A673 (cell line): Measurements from ENCODE around the gene CCDC87. TPM values are rescaled to one million over a fixed set of nuclear protein-coding genes. Genes with fewer than 3 reads are reported as not detected.

ENCODE experiments used
- BruUV-seq: library from RNA; stranded (reverse); fragments of 400-500 nt; replicated peaks from 2 replicates; lab custom pipeline; 2021; lab: Mats Ljungman, UMichigan
- CTCF ChIA-PET: fragments of 300-600 bp; sonication (Branson Sonifier 250); formaldehyde crosslinking; loops from one replicate; lab custom pipeline; 2022; ENCODE audit warnings: antibody characterized with exemption; lab: Charles Lee
- POLR2A ChIA-PET: fragments of 300-600 bp; sonication (Branson Sonifier 250); formaldehyde crosslinking; loops from one replicate; lab custom pipeline; 2022; ENCODE audit warnings: antibody characterized with exemption; ENCODE audit not compliant: low non-redundant PET; lab: Charles Lee
- DNase-seq: peaks from one replicate; pipeline ENCODE4 v3.0.0-alpha.2; 2015; ENCODE audit warnings: low spot score
- H3K27ac ChIP-seq: fragments of 200-600 bp; sonication (generic); 2 replicates; pipeline ENCODE4 v1.5.1; 2016; ENCODE audit warnings: mixed run types, low read depth, mild to moderate bottlenecking, mixed read lengths, antibody characterized with exemption, low read length; ENCODE audit not compliant: poor library complexity, severe bottlenecking
- H3K27me3 ChIP-seq: fragments of 200-600 bp; sonication (generic); replicated peaks from 2 replicates; pipeline ENCODE4 v1.6.1; 2017; ENCODE audit warnings: mixed run types, low read depth, mild to moderate bottlenecking, mixed read lengths, antibody characterized with exemption, low read length; ENCODE audit not compliant: insufficient read depth, poor library complexity
- H3K36me3 ChIP-seq: fragments of 200-600 bp; sonication (generic); 2 replicates; pipeline ENCODE4 v1.6.1; 2016; ENCODE audit warnings: mixed run types, mild to moderate bottlenecking, mixed read lengths, antibody characterized with exemption, low read length; ENCODE audit not compliant: insufficient read depth, poor library complexity, severe bottlenecking
- H3K4me1 ChIP-seq: fragments of 200-600 bp; sonication (generic); 2 replicates; pipeline ENCODE4 v1.6.1; 2017; ENCODE audit warnings: mixed run types, mild to moderate bottlenecking, mixed read lengths, antibody characterized with exemption, low read length; ENCODE audit not compliant: insufficient read depth, poor library complexity, severe bottlenecking
- H3K4me3 ChIP-seq: fragments of 200-600 bp; sonication (generic); 2 replicates; pipeline ENCODE4 v1.5.1; 2016; ENCODE audit warnings: low read depth, mixed run types, mild to moderate bottlenecking, mixed read lengths, low read length; ENCODE audit not compliant: poor library complexity, severe bottlenecking
- H3K9me3 ChIP-seq: fragments of 200-600 bp; sonication (generic); 2 replicates; pipeline ENCODE4 v1.6.1; 2016; ENCODE audit warnings: mixed run types, low read depth, mild to moderate bottlenecking, mixed read lengths, antibody characterized with exemption, low read length; ENCODE audit not compliant: poor library complexity, severe bottlenecking
- CTCF ChIP-seq: fragments of 300-800, 200-600 bp; sonication (generic); conservative IDR thresholded peaks from 2 replicates; pipeline ENCODE4 v1.5.1; 2017; ENCODE audit warnings: low read depth, mild to moderate bottlenecking, antibody characterized with exemption, low read length, moderate library complexity, mixed read lengths
- EZH2 ChIP-seq: fragments of 200-600 bp; sonication (generic); IDR thresholded peaks from 2 replicates; pipeline ENCODE4 v1.6.1; 2017; ENCODE audit warnings: borderline replicate concordance, low read depth, mild to moderate bottlenecking, mixed read lengths, antibody characterized with exemption, low read length; ENCODE audit not compliant: poor library complexity, severe bottlenecking
- intact Hi-C: fragments of 100-400 bp; cut with micrococcal nuclease; formaldehyde crosslinking; loops from one replicate; pipeline ENCODE4 v1.10.0; 2022; ENCODE audit not compliant: unreplicated experiment
- total RNA-seq: library from RNA; stranded (reverse); gene quantifications from 2 replicates; pipeline ENCODE4 v1.2.3, GENCODE V29; 2021

The CCDC87 gene
- total RNA-seq, 1 experiment from 2014 or later = 0.90 TPM

GRCh38 chr11:66636411-66636810, 43.5 kb upstream of the CCDC87 start:
- peaks cover 56% of the 10 kb centered on the region for H3K36me3 ChIP-seq
- intact Hi-C loops = no loop called here
- no peak for DNase-seq
- POLR2A ChIA-PET = interaction anchor here (0.6 kb wide), 1 partner anchor 39 kb away, joined by 3 read pairs; no protein-coding TSS in a partner anchor
- H3K4me1 ChIP-seq = peaks cover 24% of the 10 kb centered on the region
- BruUV-seq = no TSS peak
- no peaks in the 10 kb centered on the region for H3K27me3 ChIP-seq
- H3K9me3 ChIP-seq = no peaks in the 10 kb centered on the region
- CTCF ChIA-PET = no interaction called here
- peak overlapping the region; percentile 38 for H3K27ac ChIP-seq
- no peak for TF ChIP-seq CTCF
- no peak for TF ChIP-seq EZH2
- no peak overlapping the region for H3K4me3 ChIP-seq

GRCh38 chr11:66632952-66633351, 40.1 kb upstream of the CCDC87 start:
- Histone ChIP-seq H3K4me1 (peaks cover 6% of the 10 kb centered on the region), H3K4me3 (no peak overlapping the region), H3K9me3 (no peaks in the 10 kb centered on the region), H3K27ac (no peak overlapping the region), H3K27me3 (no peaks in the 10 kb centered on the region), H3K36me3 (peaks cover 63% of the 10 kb centered on the region)
- no peak for DNase-seq
- TF ChIP-seq EZH2 = no peak
- TF ChIP-seq CTCF = no peak
- ChIA-PET CTCF (no interaction called here), POLR2A (no interaction called here)
- BruUV-seq = no TSS peak
- intact Hi-C loops = no loop called here

- Histone ChIP-seq H3K9me3 (no peaks in the 10 kb centered on the region), H3K36me3 (peaks cover 74% of the 10 kb centered on the region), H3K27ac (no peak overlapping the region), H3K4me3 (no peak overlapping the region), H3K4me1 (no peaks in the 10 kb centered on the region), H3K27me3 (no peaks in the 10 kb centered on the region)
- intact Hi-C loops = no loop called here
- ChIA-PET CTCF (no interaction called here), POLR2A (no interaction called here)
- BruUV-seq = no TSS peak
- TF ChIP-seq CTCF (no peak), EZH2 (no peak)
- no peak for DNase-seq
These were observed 39.0 kb upstream of the CCDC87 start for GRCh38 chr11:66631883-66632282.
